H9 (cell line): ENCODE results near the gene RNF128. TPM values are rescaled to one million over a fixed set of nuclear protein-coding genes. Genes with fewer than 3 reads are reported as not detected.
A peak's percentile ranks its signal among the peaks of the same experiment; 100 is the strongest.

Source experiments
- DNase-seq: peaks from one replicate; pipeline ENCODE4 v3.0.0-alpha.2; 2017
- H2AFZ ChIP-seq: one replicate; pipeline ENCODE4 v1.6.1; 2013; ENCODE audit warnings: mild to moderate bottlenecking, low read length, control low read depth, moderate library complexity
- H2AK5ac ChIP-seq: 2 replicates; pipeline ENCODE4 v1.6.1; 2013; ENCODE audit warnings: low read length, control low read depth, mixed read lengths; ENCODE audit not compliant: insufficient read length
- H2BK120ac ChIP-seq: one replicate; pipeline ENCODE4 v1.6.1; 2013; ENCODE audit warnings: low read depth, mild to moderate bottlenecking, low read length, control low read depth, inconsistent platforms; ENCODE audit not compliant: poor library complexity, severe bottlenecking
- H2BK12ac ChIP-seq: 2 replicates; pipeline ENCODE4 v1.6.1; 2013; ENCODE audit warnings: low read length, control low read depth, mixed read lengths, low read depth; ENCODE audit not compliant: insufficient read length
- H2BK15ac ChIP-seq: 2 replicates; pipeline ENCODE4 v1.6.1; 2013; ENCODE audit warnings: low read depth, low read length, control low read depth
- H2BK20ac ChIP-seq: one replicate; pipeline ENCODE4 v1.6.1; 2013; ENCODE audit warnings: low read depth, mild to moderate bottlenecking, low read length, control low read depth, inconsistent platforms; ENCODE audit not compliant: poor library complexity, severe bottlenecking
- H2BK5ac ChIP-seq: 2 replicates; pipeline ENCODE4 v1.6.1; 2013; ENCODE audit warnings: low read length, control low read depth, mixed read lengths; ENCODE audit not compliant: insufficient read length
- H3K14ac ChIP-seq: 2 replicates; pipeline ENCODE4 v1.6.1; 2013; ENCODE audit warnings: low read length, control low read depth; ENCODE audit not compliant: insufficient read depth
- H3K18ac ChIP-seq: 2 replicates; pipeline ENCODE4 v1.6.1; 2013; ENCODE audit warnings: low read depth, mild to moderate bottlenecking, mixed read lengths, low read length, control low read depth; ENCODE audit not compliant: insufficient read length
- H3K23ac ChIP-seq: 2 replicates; pipeline ENCODE4 v1.6.1; 2013; ENCODE audit warnings: low read length, control low read depth, mixed read lengths, low read depth; ENCODE audit not compliant: insufficient read length
- H3K23me2 ChIP-seq: 2 replicates; pipeline ENCODE4 v1.6.1; 2013; ENCODE audit warnings: low read depth, mild to moderate bottlenecking, mixed read lengths, low read length, control low read depth; ENCODE audit not compliant: insufficient read length, poor library complexity, severe bottlenecking
- H3K27ac ChIP-seq: 2 replicates; pipeline ENCODE4 v1.5.1; 2013; ENCODE audit warnings: low read length, control low read depth, mixed read lengths, low read depth; ENCODE audit not compliant: insufficient read length
- H3K27me3 ChIP-seq: 2 replicates; pipeline ENCODE4 v1.6.1; 2013; ENCODE audit warnings: low read length, control low read depth, inconsistent platforms; ENCODE audit not compliant: insufficient read depth
- H3K4ac ChIP-seq: 2 replicates; pipeline ENCODE4 v1.6.1; 2013; ENCODE audit warnings: low read depth, mild to moderate bottlenecking, control low read depth, inconsistent platforms, low read length, moderate library complexity
- H3K4me1 ChIP-seq: 2 replicates; pipeline ENCODE4 v1.6.1; 2013; ENCODE audit warnings: low read length, control low read depth, inconsistent platforms; ENCODE audit not compliant: insufficient read depth
- H3K4me2 ChIP-seq: 2 replicates; pipeline ENCODE4 v1.6.1; 2013; ENCODE audit warnings: low read length, control low read depth, mixed read lengths; ENCODE audit not compliant: insufficient read length, insufficient read depth
- H3K56ac ChIP-seq: 2 replicates; pipeline ENCODE4 v1.6.1; 2013; ENCODE audit warnings: low read depth, mild to moderate bottlenecking, mixed read lengths, low read length, control low read depth; ENCODE audit not compliant: insufficient read length
- H3K79me1 ChIP-seq: 2 replicates; pipeline ENCODE4 v1.6.1; 2013; ENCODE audit warnings: low read depth, mild to moderate bottlenecking, moderate library complexity, low read length, control low read depth, inconsistent platforms; ENCODE audit not compliant: insufficient read depth, poor library complexity, severe bottlenecking
- H3K79me2 ChIP-seq: 2 replicates; pipeline ENCODE4 v1.6.1; 2013; ENCODE audit warnings: low read length, control low read depth, inconsistent platforms; ENCODE audit not compliant: insufficient read depth
- H3K9ac ChIP-seq: 2 replicates; pipeline ENCODE4 v1.6.1; 2013; ENCODE audit warnings: low read length, control low read depth, mixed read lengths; ENCODE audit not compliant: insufficient read length; ENCODE audit errors: extremely low read depth
- H3K9me3 ChIP-seq: one replicate; pipeline ENCODE4 v1.6.1; 2013; ENCODE audit warnings: low read depth, low read length, inconsistent platforms; ENCODE audit not compliant: control insufficient read depth
- H3T11ph ChIP-seq: one replicate; pipeline ENCODE4 v1.6.1; 2013; ENCODE audit warnings: mild to moderate bottlenecking, low read length, control low read depth, inconsistent platforms
- H4K20me1 ChIP-seq: one replicate; pipeline ENCODE4 v1.6.1; 2013; ENCODE audit not compliant: control insufficient read depth, insufficient read length, insufficient read depth
- H4K5ac ChIP-seq: 2 replicates; pipeline ENCODE4 v1.6.1; 2013; ENCODE audit warnings: low read depth, mild to moderate bottlenecking, mixed read lengths, low read length, control low read depth; ENCODE audit not compliant: insufficient read length
- H4K8ac ChIP-seq: replicated peaks from 2 replicates; pipeline ENCODE4 v1.6.1; 2013; ENCODE audit warnings: low read length, control low read depth, mixed read lengths, low read depth; ENCODE audit not compliant: insufficient read length
- H4K91ac ChIP-seq: 2 replicates; pipeline ENCODE4 v1.6.1; 2013; ENCODE audit warnings: low read depth, mild to moderate bottlenecking, moderate library complexity, mixed read lengths, low read length, control low read depth; ENCODE audit not compliant: insufficient read length
- H3K27ac Mint-ChIP-seq, 3 experiments: 2 replicates in 2 of 3; 3 replicates in 1 of 3; pipeline ENCODE4 v1.8.0; 2020 to 2021; ENCODE audit warnings: mixed read lengths in 3 of 3, mild to moderate bottlenecking in 1 of 3, moderate library complexity in 1 of 3
- H3K27me3 Mint-ChIP-seq: 2 replicates; pipeline ENCODE4 v1.8.0; 2021; ENCODE audit warnings: low read depth, mild to moderate bottlenecking, moderate library complexity, mixed read lengths
- H3K36me3 Mint-ChIP-seq, 3 experiments: 2 replicates in 2 of 3; 3 replicates in 1 of 3; pipeline ENCODE4 v1.8.0; 2020 to 2021; ENCODE audit warnings: low read depth in 3 of 3, mixed read lengths in 3 of 3; ENCODE audit not compliant: insufficient read depth in 1 of 3
- H3K4me1 Mint-ChIP-seq, 2 experiments: 2 replicates each; pipeline ENCODE4 v1.8.0; 2020; ENCODE audit warnings: mixed read lengths in 2 of 2
- H3K4me3 Mint-ChIP-seq, 2 experiments: 2 replicates in 1 of 2; 3 replicates in 1 of 2; pipeline ENCODE4 v1.8.0; 2020 to 2021; ENCODE audit warnings: mild to moderate bottlenecking in 2 of 2, mixed read lengths in 2 of 2, moderate library complexity in 1 of 2
- H3K9me3 Mint-ChIP-seq, 2 experiments: 2 replicates in 1 of 2; 3 replicates in 1 of 2; pipeline ENCODE4 v1.8.0; 2020; ENCODE audit warnings: mild to moderate bottlenecking in 2 of 2, mixed read lengths in 2 of 2, moderate library complexity in 1 of 2
- CTCF ChIP-seq: fragments of 200-600 bp; sonication (generic); conservative IDR thresholded peaks from 3 replicates; pipeline ENCODE4 v1.8.0; 2021; ENCODE audit warnings: antibody characterized with exemption, mild to moderate bottlenecking
- WGBS: extraction: QIAGEN DNeasy Blood & Tissue Kit; methylation state at CpG from one replicate; pipeline ENCODE4 v1.1.7; 2013; ENCODE audit warnings: missing lambda C conversion rate, low lambda C conversion rate, mixed read lengths; ENCODE audit not compliant: insufficient read length; ENCODE audit errors: extremely low coverage; 5-methylcytosine and 5-hydroxymethylcytosine counted together
- total RNA-seq: library from RNA; stranded (reverse); gene quantifications from 2 replicates; pipeline ENCODE4 v1.2.1, GENCODE V29; 2021

RNF128 gene
- total RNA-seq, 1 experiment from 2014 or later = 0.13 TPM

DNA sequence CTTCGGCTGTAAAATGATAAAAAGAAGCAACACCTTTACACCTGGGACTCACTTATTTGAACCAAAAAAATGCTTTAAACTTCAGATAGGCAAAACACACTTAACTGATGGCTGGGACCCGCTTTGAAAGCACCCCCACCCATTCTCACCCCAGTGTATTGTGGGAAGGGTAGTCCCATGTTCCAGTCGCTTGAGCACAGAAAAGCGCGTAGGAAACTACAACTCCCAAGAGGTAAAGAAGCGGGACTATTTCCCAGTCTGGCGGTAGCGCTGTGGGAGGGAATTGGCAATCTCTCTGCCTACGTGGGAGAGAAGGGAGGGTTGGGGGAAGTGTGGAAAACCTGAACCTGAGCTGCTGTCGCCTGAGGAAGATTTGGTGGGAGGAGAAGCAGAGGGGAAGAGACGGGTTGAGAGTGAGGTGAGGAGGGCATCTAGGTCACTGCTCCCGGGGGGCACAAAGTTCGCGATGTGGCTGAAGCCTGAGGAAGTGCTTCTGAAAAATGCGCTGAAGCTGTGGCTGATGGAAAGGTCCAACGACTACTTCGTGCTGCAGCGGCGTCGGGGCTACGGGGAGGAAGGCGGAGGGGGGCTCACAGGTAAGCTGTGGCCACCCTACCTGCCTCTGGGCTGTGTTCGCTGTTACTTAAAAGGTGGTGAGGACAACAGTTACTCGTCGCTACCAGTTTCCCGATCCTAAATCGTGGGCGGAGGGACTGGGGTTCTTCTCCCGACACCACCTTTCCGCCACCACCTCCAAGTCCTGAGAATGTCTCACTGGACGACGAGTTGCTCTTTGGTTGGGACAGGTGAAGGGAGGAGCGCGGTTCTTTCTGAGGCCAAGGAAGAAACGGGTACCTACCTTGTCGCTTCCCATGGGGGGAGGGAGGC, 76.1 kb downstream of the RNF128 start, which contains the start of gene TBC1D8B:
TBC1D8B (plus strand) TSS at position 286 of the 888 bp plus-strand sequence; CDS start at position 467, 181 bp downstream.
- H4K5ac ChIP-seq = no peak within 1 kb of the TSS
- H3K4ac ChIP-seq = no peak within 1 kb of the TSS
- no CpG with 5 or more reads among the region's 36 CpGs for WGBS
- H3K4me1 Mint-ChIP-seq = peaks cover 9 to 13% of the 10 kb centered on the region in 2 experiments
- H3K23me2 ChIP-seq = peaks cover 8% of the 10 kb centered on the region
- H2AFZ ChIP-seq = peak within 1 kb of the TSS; percentile 42
- no peak for TF ChIP-seq CTCF
- H3K4me1 ChIP-seq = no peaks in the 10 kb centered on the region
- H3K23ac ChIP-seq = no peak within 1 kb of the TSS
- H3K9ac ChIP-seq = peak within 1 kb of the TSS; percentile 67
- no peaks in the 10 kb centered on the region for H3K27me3 ChIP-seq
- no peaks in the 10 kb centered on the region for H3K9me3 ChIP-seq
- H3K79me1 ChIP-seq = no peaks in the 10 kb centered on the region
- peak within 1 kb of the TSS; percentile 56 to 95 (median 74) for H3K27ac Mint-ChIP-seq
- H3K36me3 Mint-ChIP-seq = no peaks in the 10 kb centered on the region
- H3K56ac ChIP-seq = no peak within 1 kb of the TSS
- no peak within 1 kb of the TSS for H2BK20ac ChIP-seq
- no peaks in the 10 kb centered on the region for H4K20me1 ChIP-seq
- H3K14ac ChIP-seq = no peak within 1 kb of the TSS; the same call in 1 of the 2 replicates
- no peak within 1 kb of the TSS for H3K18ac ChIP-seq
- H2BK15ac ChIP-seq = no peak within 1 kb of the TSS
- H4K8ac ChIP-seq = no peak within 1 kb of the TSS
- peak within 1 kb of the TSS; percentile 22 for H2BK5ac ChIP-seq
- H2BK12ac ChIP-seq = no peak within 1 kb of the TSS
- peaks cover 0 to 37% of the 10 kb centered on the region in 2 experiments; a peak in 3 of 5 replicates for H3K9me3 Mint-ChIP-seq
- no peak within 1 kb of the TSS for H2BK120ac ChIP-seq
- H3K79me2 ChIP-seq = no peaks in the 10 kb centered on the region
- DNase-seq = peak; percentile 82
- H3T11ph ChIP-seq = no peak within 1 kb of the TSS
- no peak within 1 kb of the TSS for H4K91ac ChIP-seq
- H2AK5ac ChIP-seq = no peak within 1 kb of the TSS
- peaks cover 37% of the 10 kb centered on the region for H3K27me3 Mint-ChIP-seq
- H3K27ac ChIP-seq = no peak within 1 kb of the TSS
- H3K4me3 Mint-ChIP-seq = peak within 1 kb of the TSS; percentile 88 to 97
- peak within 1 kb of the TSS; percentile 98 for H3K4me2 ChIP-seq
